ENCODE measurements around the gene FAF1.

GRCh38 chr1:50538476-50538875 lies 421.6 kb downstream of the FAF1 start:
- TF ChIP-seq POLR2A (conservative IDR thresholded peaks at IDR 0.05), result no peak
- TF ChIP-seq ZBTB17 (CRISPR knock-in tag; IDR thresholded peaks at IDR 0.05), result no peak
- TF ChIP-seq TAF15 (IDR thresholded peaks at IDR 0.05; ENCODE audit: low read depth, low read length), result no peak
- no peak for TF ChIP-seq ATF3 (IDR thresholded peaks at IDR 0.05)
- TF ChIP-seq ATF3 (CRISPR knock-in tag; conservative IDR thresholded peaks at IDR 0.05), result no peak
- TF ChIP-seq NR1H2 (CRISPR knock-in tag; IDR thresholded peaks at IDR 0.05), result no peak
- TF ChIP-seq ZBTB33 (CRISPR knock-in tag; IDR thresholded peaks at IDR 0.05), result no peak
- TF ChIP-seq POU5F1 (IDR thresholded peaks at IDR 0.05; ENCODE audit: borderline replicate concordance, low read depth, low read length, partially characterized antibody), result no peak
- TF ChIP-seq BDP1 (IDR thresholded peaks at IDR 0.05; ENCODE audit: insufficient read depth, insufficient read length), result no peak

Measured in K562 (cell line).